Activated naive CD8-positive, alpha-beta T cell treated with anti-CD3 and anti-CD28 coated beads for 36 hours (primary cell): ENCODE measurements around the gene POLDIP2. TPM values are rescaled to one million over a fixed set of nuclear protein-coding genes. Genes with fewer than 3 reads are reported as not detected.
A peak's percentile ranks its signal among the peaks of the same experiment; 100 is the strongest.
"Not testable (repeated sequence)": the region's sequence is repeated elsewhere in the genome, so short reads cannot be mapped to it uniquely, and the experiment has no call there.

Experiments
- DNase-seq: peaks from one replicate; pipeline ENCODE4 v3.0.0; 2021
- H3K27ac Mint-ChIP-seq: one replicate; pipeline ENCODE4 v1.8.0; 2022; ENCODE audit warnings: mild to moderate bottlenecking, moderate library complexity, mixed read lengths
- H3K27me3 Mint-ChIP-seq: one replicate; pipeline ENCODE4 v1.8.0; 2022; ENCODE audit warnings: mild to moderate bottlenecking, mixed read lengths
- H3K36me3 Mint-ChIP-seq: one replicate; pipeline ENCODE4 v1.8.0; 2021; ENCODE audit warnings: mild to moderate bottlenecking, mixed read lengths
- H3K4me1 Mint-ChIP-seq: one replicate; pipeline ENCODE4 v1.8.0; 2021; ENCODE audit warnings: mixed read lengths
- H3K4me3 Mint-ChIP-seq: one replicate; pipeline ENCODE4 v1.8.0; 2022; ENCODE audit warnings: mild to moderate bottlenecking, moderate library complexity, mixed read lengths
- H3K9me3 Mint-ChIP-seq: one replicate; pipeline ENCODE4 v1.8.0; 2022; ENCODE audit warnings: mixed read lengths
- total RNA-seq, 2 experiments: library from RNA; stranded (reverse); gene quantifications; one replicate each; pipeline ENCODE4 v1.2.3, GENCODE V29; 2021

POLDIP2 gene
- total RNA-seq, 2 experiments from 2014 or later = 125 to 126 TPM

GRCh38 chr17:28339431-28339830, 17.9 kb downstream of the POLDIP2 start:
- H3K36me3 Mint-ChIP-seq = peaks cover 6% of the 10 kb centered on the region
- no peak overlapping the region for H3K27ac Mint-ChIP-seq
- no peaks in the 10 kb centered on the region for H3K9me3 Mint-ChIP-seq
- no peak overlapping the region for H3K4me3 Mint-ChIP-seq
- H3K27me3 Mint-ChIP-seq = no peaks in the 10 kb centered on the region
- no peak for DNase-seq
- H3K4me1 Mint-ChIP-seq = peaks cover 25% of the 10 kb centered on the region

GRCh38 chr17:28338769-28339212, 18.5 kb downstream of the POLDIP2 start:
- not testable (repeated sequence) for H3K27ac Mint-ChIP-seq, DNase-seq, H3K36me3 Mint-ChIP-seq, H3K27me3 Mint-ChIP-seq, H3K4me3 Mint-ChIP-seq, H3K9me3 Mint-ChIP-seq
- peaks cover 30% of the 10 kb centered on the region for H3K4me1 Mint-ChIP-seq

- H3K27me3 Mint-ChIP-seq = no peaks in the 10 kb centered on the region
- no peak overlapping the region for H3K4me3 Mint-ChIP-seq
- H3K4me1 Mint-ChIP-seq = peaks cover 29% of the 10 kb centered on the region
- H3K9me3 Mint-ChIP-seq = no peaks in the 10 kb centered on the region
- no peak overlapping the region for H3K27ac Mint-ChIP-seq
- H3K36me3 Mint-ChIP-seq = no peaks in the 10 kb centered on the region
- DNase-seq = no peak
These were observed 19.1 kb downstream of the POLDIP2 start for GRCh38 chr17:28338056-28338768.

- Mint-ChIP-seq H3K27me3 (no peaks in the 10 kb centered on the region), H3K9me3 (no peaks in the 10 kb centered on the region), H3K36me3 (no peaks in the 10 kb centered on the region), H3K27ac (peak overlapping the region; percentile 91), H3K4me1 (peaks cover 34% of the 10 kb centered on the region), H3K4me3 (peak overlapping the region; percentile 97)
- peak; percentile 26 for DNase-seq
These were observed 21.1 kb downstream of the POLDIP2 start for GRCh38 chr17:28335959-28336871.

- peaks cover 34% of the 10 kb centered on the region for H3K4me1 Mint-ChIP-seq
- H3K4me3 Mint-ChIP-seq = peak within 1 kb of the TSS; percentile 97
- H3K27me3 Mint-ChIP-seq = no peaks in the 10 kb centered on the region
- H3K36me3 Mint-ChIP-seq = no peaks in the 10 kb centered on the region
- peak; percentile 98 for DNase-seq
- H3K27ac Mint-ChIP-seq = peak within 1 kb of the TSS; percentile 91
- H3K9me3 Mint-ChIP-seq = no peaks in the 10 kb centered on the region
These were observed 21.9 kb downstream of the POLDIP2 start, which contains the start of the genes IFT20 and TNFAIP1 for GRCh38 chr17:28335201-28335958. TSS of gene IFT20 (minus strand) at chr17:28335472. CDS start at chr17:28331985, 3,487 bp downstream. TSS of gene TNFAIP1 (plus strand) at chr17:28335761. CDS start at chr17:28339522, 3,761 bp downstream.

GRCh38 chr17:28334666-28335200, 22.6 kb downstream of the POLDIP2 start:
- no peaks in the 10 kb centered on the region for H3K9me3 Mint-ChIP-seq
- no peaks in the 10 kb centered on the region for H3K27me3 Mint-ChIP-seq
- H3K4me3 Mint-ChIP-seq = peak overlapping the region; percentile 97
- H3K4me1 Mint-ChIP-seq = peaks cover 34% of the 10 kb centered on the region
- no peak for DNase-seq
- peak overlapping the region; percentile 70 for H3K27ac Mint-ChIP-seq
- H3K36me3 Mint-ChIP-seq = no peaks in the 10 kb centered on the region

- H3K4me1 Mint-ChIP-seq = peaks cover 34% of the 10 kb centered on the region
- H3K9me3 Mint-ChIP-seq = no peaks in the 10 kb centered on the region
- H3K27ac Mint-ChIP-seq = no peak overlapping the region
These were observed 23.2 kb downstream of the POLDIP2 start for GRCh38 chr17:28334171-28334570.

GRCh38 chr17:28333083-28333746, 24.1 kb downstream of the POLDIP2 start:
- DNase-seq = no peak
- H3K4me1 Mint-ChIP-seq = peaks cover 30% of the 10 kb centered on the region
- H3K9me3 Mint-ChIP-seq = no peaks in the 10 kb centered on the region
- H3K27me3 Mint-ChIP-seq = no peaks in the 10 kb centered on the region
- peak overlapping the region; percentile 97 for H3K4me3 Mint-ChIP-seq
- peaks cover 4% of the 10 kb centered on the region for H3K36me3 Mint-ChIP-seq
- H3K27ac Mint-ChIP-seq = no peak overlapping the region

More at GRCh38 chr17:28334171-28334570, 23.2 kb downstream of the POLDIP2 start:
- no peaks in the 10 kb centered on the region for H3K36me3 Mint-ChIP-seq
- H3K4me3 Mint-ChIP-seq = peak overlapping the region; percentile 97
- DNase-seq = no peak
- H3K27me3 Mint-ChIP-seq = no peaks in the 10 kb centered on the region

GRCh38 chr17:28331891-28332420, 25.4 kb downstream of the POLDIP2 start:
- DNase-seq = no peak
- Mint-ChIP-seq H3K36me3 (peaks cover 5% of the 10 kb centered on the region), H3K27me3 (no peaks in the 10 kb centered on the region), H3K9me3 (no peaks in the 10 kb centered on the region), H3K4me3 (no peak overlapping the region), H3K4me1 (peaks cover 27% of the 10 kb centered on the region), H3K27ac (no peak overlapping the region)

- H3K4me1 Mint-ChIP-seq = peaks cover 25% of the 10 kb centered on the region
- no peak overlapping the region for H3K4me3 Mint-ChIP-seq
- no peaks in the 10 kb centered on the region for H3K27me3 Mint-ChIP-seq
- no peak for DNase-seq
- no peak overlapping the region for H3K27ac Mint-ChIP-seq
- H3K36me3 Mint-ChIP-seq = peaks cover 15% of the 10 kb centered on the region
- no peaks in the 10 kb centered on the region for H3K9me3 Mint-ChIP-seq
These were observed 26.7 kb downstream of the POLDIP2 start for GRCh38 chr17:28330671-28331070.

- Mint-ChIP-seq H3K4me1 (peaks cover 18% of the 10 kb centered on the region), H3K27me3 (no peaks in the 10 kb centered on the region), H3K4me3 (no peak overlapping the region), H3K9me3 (no peaks in the 10 kb centered on the region), H3K27ac (no peak overlapping the region), H3K36me3 (peaks cover 15% of the 10 kb centered on the region)
- no peak for DNase-seq
These were observed 29.0 kb downstream of the POLDIP2 start for GRCh38 chr17:28328325-28328724.

- no peak overlapping the region for H3K4me3 Mint-ChIP-seq
- no peak for DNase-seq
- no peak overlapping the region for H3K27ac Mint-ChIP-seq
- peaks cover 21% of the 10 kb centered on the region for H3K4me1 Mint-ChIP-seq
- no peaks in the 10 kb centered on the region for H3K9me3 Mint-ChIP-seq
- H3K27me3 Mint-ChIP-seq = no peaks in the 10 kb centered on the region
- peaks cover 15% of the 10 kb centered on the region for H3K36me3 Mint-ChIP-seq
These were observed 29.6 kb downstream of the POLDIP2 start for GRCh38 chr17:28327709-28328108.

GRCh38 chr17:28327031-28327607, 30.2 kb downstream of the POLDIP2 start:
- DNase-seq = no peak
- peaks cover 19% of the 10 kb centered on the region for H3K4me1 Mint-ChIP-seq
- no peaks in the 10 kb centered on the region for H3K27me3 Mint-ChIP-seq
- no peaks in the 10 kb centered on the region for H3K9me3 Mint-ChIP-seq
- peak overlapping the region; percentile 63 for H3K27ac Mint-ChIP-seq
- no peak overlapping the region for H3K4me3 Mint-ChIP-seq
- peaks cover 18% of the 10 kb centered on the region for H3K36me3 Mint-ChIP-seq
